Activated naive CD4-positive, alpha-beta T cell treated with Interleukin-2 at 50 U/mL for 16 hours (primary cell): ENCODE data around the gene UBA6.
"Not testable (repeated sequence)": the region's sequence is repeated elsewhere in the genome, so short reads cannot be mapped to it uniquely, and the experiment has no call there.

Source experiments
- DNase-seq: peaks from one replicate; pipeline ENCODE4 v3.0.0-alpha.2; 2020

UBA6 gene

DNA sequence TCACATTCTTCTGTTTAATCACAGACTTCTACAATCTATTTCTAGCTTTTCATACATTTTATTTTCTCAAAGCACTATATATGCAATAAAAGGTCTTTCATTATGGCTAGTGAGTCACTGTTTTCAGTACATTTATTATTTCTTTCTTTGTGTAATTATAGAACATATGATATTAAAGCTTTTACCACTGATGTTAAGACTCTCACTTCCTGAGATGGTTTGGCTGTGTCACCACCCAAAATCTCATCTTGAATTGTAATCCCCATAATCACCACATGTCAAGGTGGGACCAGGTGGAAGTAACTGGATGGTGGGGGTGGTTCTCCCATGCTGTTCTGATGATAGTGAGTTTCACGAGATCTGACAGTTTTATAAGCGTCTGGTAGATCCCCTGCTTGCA, 41.9 kb downstream of the UBA6 start:
- no peak for DNase-seq

DNA sequence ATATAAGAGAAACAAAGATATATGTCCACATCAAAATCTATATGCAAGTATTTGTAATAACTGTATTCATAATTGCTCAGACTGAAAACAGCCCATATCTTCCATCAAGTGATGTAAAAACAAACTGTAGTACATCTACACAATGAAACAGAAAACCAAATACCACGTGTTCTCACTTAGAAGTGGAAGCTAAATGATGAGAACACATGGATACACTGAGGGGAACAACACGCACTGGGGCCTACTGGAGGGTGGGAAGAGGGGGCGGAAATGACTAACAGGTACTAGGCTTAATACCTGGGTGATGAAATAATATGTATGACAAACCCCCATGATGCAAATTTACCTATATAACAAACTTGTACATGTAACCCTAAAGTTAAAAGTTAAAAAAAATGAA, 42.7 kb downstream of the UBA6 start:
- DNase-seq: peak; percentile 54

DNA sequence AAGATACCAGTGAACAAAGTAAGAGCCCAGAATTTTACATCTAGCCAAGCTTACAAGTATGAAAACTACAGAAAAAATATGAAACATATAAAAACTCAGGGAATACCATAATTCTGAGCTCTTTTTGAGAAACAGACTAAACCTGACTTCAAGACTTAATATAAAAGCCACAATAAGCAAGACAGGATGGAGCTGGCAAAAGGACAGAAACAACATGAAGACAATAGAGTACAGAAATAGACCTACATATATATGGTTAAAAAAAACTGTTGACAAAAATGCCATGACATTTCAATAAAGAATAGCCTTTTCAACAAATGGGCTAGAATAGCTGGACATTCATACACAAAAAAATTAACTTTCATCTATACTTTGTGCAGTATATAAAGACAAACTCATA, 49.4 kb downstream of the UBA6 start:
- DNase-seq: no peak

DNA sequence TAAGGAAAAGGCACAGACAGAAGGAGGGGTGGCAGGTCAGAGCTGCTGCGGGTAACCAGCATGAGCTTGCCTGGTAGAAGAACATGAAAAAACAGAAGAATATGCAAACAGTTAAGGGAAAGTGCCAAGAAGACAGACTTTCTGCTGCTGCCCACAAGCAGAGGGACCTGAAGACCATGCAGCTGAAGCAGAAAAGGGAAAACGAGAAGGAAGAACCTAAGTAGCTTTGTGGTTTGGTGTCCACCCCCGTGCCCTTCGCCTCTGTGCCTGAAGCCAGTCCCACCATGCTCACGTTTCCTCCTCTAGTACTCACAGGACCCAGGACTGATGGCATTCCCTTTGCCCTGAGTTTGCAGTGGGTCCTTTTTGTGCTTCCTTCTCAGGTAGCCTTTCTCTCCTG, 62.8 kb downstream of the UBA6 start:
- DNase-seq: no peak

DNA sequence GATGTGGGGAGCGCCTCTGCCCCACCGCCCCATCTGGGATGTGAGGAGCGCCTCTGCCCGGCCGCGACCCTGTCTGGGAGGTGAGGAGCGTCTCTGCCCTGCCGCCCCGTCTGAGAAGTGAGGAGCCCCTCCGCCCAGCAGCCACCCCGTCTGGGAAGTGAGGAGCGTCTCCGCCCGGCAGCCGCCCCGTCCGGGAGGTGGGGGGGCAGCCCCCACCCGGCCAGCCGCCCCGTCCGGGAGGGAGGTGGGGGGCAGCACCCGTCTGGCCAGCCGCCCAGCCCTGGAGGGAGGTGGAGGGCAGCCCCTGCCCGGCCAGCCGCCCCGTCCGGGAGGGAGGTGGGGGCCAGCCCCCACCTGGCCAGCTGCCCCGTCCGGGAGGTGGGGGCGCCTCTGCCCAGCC, 64.0 kb downstream of the UBA6 start:
- not testable (repeated sequence) for DNase-seq

DNA sequence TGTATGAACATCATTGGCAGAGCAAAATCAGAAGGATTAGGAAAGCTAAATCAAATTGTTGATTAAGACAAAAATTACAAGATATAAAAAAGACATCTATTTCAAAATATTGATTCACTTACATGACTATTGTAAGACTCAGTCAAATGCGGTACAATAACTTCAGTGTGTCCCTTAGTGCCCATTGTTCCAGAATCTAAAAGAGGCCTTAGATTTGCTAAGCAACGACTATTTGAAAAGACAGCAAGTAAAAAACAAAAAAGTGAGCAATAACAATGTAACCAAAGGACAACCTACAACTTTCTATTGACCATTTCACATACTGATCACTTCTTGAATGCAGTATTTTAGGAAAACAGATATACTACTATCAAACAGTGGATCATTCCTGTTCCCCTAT, 65.6 kb downstream of the UBA6 start:
- no peak for DNase-seq

GRCh38 chr4:67634741-67635140, 66.2 kb downstream of the UBA6 start:
- DNase-seq: no peak

DNA sequence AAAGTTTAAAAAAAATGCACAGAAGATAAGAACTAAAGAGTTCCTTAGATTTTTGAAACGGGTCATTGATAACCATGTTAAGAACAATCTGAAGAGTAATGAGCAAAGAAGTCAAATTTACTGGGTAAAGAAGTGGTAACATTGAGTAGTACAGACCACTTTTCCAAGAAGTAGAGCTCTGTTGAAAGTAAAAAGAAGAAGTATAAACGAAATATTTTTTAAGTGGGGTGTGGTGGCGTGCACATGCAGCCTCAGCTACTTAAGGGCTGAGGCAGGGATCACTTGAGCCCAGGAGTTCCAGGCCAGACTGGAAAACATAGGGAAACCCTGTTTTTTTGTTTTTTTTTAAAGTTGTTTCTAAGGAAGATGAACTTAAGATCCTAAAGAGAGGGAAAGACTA, 68.5 kb downstream of the UBA6 start:
- DNase-seq: no peak

- no peak for DNase-seq
Measured at GRCh38 chr4:67624939-67625338, 76.0 kb downstream of the UBA6 start.

GRCh38 chr4:67616478-67616877, 84.5 kb downstream of the UBA6 start:
- DNase-seq: no peak

GRCh38 chr4:67615119-67615518, 85.8 kb downstream of the UBA6 start:
- DNase-seq: no peak

DNA sequence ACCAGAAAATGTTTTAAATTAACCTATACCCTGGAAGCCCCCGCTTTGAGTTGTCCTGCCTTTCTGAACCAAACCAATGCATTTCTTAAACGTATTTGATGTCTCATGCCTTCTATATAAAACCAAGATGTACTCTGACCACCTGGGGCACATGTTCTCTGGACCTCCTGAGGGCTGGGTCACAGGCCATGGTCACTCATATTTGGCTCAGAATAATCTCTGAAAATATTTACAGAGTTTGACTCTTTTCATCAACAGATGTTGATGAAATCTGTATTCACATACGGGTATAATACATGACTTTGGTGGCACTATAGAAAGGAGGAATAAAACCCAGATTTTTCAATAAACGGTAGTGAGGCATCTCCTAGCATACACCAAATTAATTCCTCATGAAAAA, 86.8 kb downstream of the UBA6 start:
- DNase-seq: no peak

GRCh38 chr4:67608027-67608426, 92.9 kb downstream of the UBA6 start:
- DNase-seq: no peak

- DNase-seq: no peak
Measured at GRCh38 chr4:67604749-67605148, 96.2 kb downstream of the UBA6 start.

- DNase-seq: no peak
Measured at GRCh38 chr4:67604029-67604381, 97.0 kb downstream of the UBA6 start.

DNA sequence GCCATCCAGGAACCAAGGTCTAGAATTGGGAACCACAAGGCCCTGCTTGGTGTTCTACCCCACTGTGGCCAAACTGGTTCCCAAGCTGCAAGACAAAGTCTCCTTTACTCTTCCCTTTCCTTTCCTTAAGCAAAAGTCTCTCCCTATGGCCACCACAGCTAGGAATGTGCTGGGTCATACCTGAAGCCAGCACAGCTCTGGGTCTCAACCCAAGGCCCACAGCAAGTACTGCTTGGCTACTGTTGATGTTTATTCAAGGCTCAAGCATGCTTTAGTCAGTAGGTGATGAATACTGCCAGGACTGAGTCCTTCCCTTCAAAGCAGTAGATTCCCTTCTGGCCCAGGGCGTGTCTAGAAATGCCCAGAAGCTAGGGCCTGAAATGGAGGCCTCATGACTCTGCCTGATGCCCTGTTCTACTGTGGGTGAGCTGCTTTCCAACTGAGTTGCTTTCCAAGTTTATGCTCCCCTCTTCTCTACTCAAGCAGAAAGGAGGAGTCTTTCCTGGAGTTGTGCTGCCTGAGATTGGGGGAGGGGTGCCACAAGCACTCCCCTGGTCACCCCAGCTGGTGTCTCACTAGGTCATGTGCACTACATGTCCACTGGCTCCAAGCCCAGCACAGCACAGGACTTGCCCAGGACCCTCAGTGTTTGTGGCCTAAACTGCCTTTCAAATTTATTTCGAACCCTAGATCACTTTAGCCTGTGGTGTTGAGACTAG, 97.5 kb downstream of the UBA6 start:
- no peak for DNase-seq

GRCh38 chr4:67593741-67594175, 107.2 kb downstream of the UBA6 start:
- DNase-seq: no peak

- no peak for DNase-seq
Measured at GRCh38 chr4:67587156-67587555, 113.8 kb downstream of the UBA6 start.

DNA sequence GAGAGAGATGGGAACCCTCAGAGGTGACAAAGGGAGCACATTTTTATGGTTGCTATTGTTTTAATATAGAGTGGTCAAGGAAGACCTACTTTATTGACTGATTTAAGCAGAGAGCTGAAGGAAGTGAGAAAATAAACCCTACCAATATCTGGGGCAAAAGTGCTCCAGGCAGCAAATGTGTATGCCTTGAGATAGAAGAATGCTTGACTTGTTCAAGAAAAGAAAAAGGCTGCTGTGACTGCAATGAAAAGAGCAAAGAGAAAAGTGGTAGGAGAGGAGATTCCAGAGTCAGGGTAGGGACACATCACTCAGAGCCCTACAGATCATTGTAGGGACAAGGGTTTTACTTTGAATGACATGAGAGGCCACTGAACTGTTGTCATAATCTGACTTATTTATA, 116.5 kb downstream of the UBA6 start:
- no peak for DNase-seq

DNA sequence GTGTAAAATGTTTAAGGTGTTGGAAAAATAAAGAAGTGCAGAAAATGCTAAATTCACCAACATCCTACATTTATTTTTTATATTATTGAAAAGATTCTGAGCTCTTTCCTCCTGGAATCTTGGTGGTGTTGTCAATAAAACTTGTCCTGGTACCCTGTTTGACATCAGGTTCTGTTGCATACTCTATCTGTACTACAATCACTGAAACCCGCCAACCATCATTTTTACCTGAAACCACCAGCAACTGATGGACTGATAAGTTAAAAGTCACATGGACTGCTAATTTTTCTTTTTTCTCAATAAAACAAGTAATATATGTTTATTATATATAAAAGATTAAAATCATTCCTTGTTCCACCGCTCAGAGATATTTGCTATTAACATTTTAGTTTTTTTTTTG, 119.0 kb downstream of the UBA6 start:
- DNase-seq: no peak

- no peak for DNase-seq
Measured at GRCh38 chr4:67581208-67581857, 119.6 kb downstream of the UBA6 start.

- no peak for DNase-seq
Measured at GRCh38 chr4:67580577-67580976, 120.4 kb downstream of the UBA6 start.

- no peak for DNase-seq
Measured at GRCh38 chr4:67576538-67576937, 124.4 kb downstream of the UBA6 start.

GRCh38 chr4:67576059-67576466, 124.9 kb downstream of the UBA6 start:
- DNase-seq: no peak
